K562 (cell line): ENCODE results near the gene MYG1. TPM values are rescaled to one million over a fixed set of nuclear protein-coding genes. Genes with fewer than 3 reads are reported as not detected.

Experiments used
- ATAC-seq: fragments of 200-7000 bp; cut with Tn5 transposase; 3 replicates; pipeline ENCODE4 v1.9.1; 2020; ENCODE audit warnings: moderate library complexity
- BruUV-seq: library from RNA; stranded (reverse); fragments of 400-500 nt; replicated peaks from 2 replicates; lab custom pipeline; 2021; lab: Mats Ljungman, UMichigan
- CTCF ChIA-PET: fragments of 300-600 bp; formaldehyde crosslinking; extraction: SDS; loops from one replicate; lab custom pipeline; 2021; ENCODE audit warnings: low intra/inter-chr PET ratio; lab: Yijun Ruan, JAX
- POLR2A ChIA-PET: fragments of 300-600, 350-650 bp; sonication (Branson Sonifier 250); formaldehyde crosslinking; extraction: SDS; loops from one replicate; lab custom pipeline; 2021; ENCODE audit warnings: antibody characterized with exemption, inconsistent platforms; lab: Yijun Ruan, JAX
- DNase-seq, 4 experiments: peaks; one replicate each; pipeline versions ENCODE4 v3.0.0 to v3.0.0-alpha.2; 2011 to 2018; ENCODE audit warnings: low spot score in 3 of 4, mixed read lengths in 3 of 4; ENCODE audit errors: extremely low read depth in 1 of 4
- FAIRE-seq: peaks from 2 replicates; lab custom pipeline; 2011; peaks lifted over from hg19 to GRCh38; lab: Jason Lieb, UNC
- H2AFZ ChIP-seq: 2 replicates; pipeline ENCODE4 v1.6.0; 2011; ENCODE audit warnings: low read depth, low read length, control low read depth, inconsistent platforms
- H3K27ac ChIP-seq: fragments of 200-600 bp; 3 replicates; pipeline ENCODE4 v1.8.0; 2011; ENCODE audit warnings: low read depth, mild to moderate bottlenecking, control low read depth, inconsistent platforms, low read length, moderate library complexity, mixed read lengths; ENCODE audit errors: extremely low read depth
- H3K27me3 ChIP-seq, 2 experiments: fragments of 300-600 bp in 1 of 2; 2 replicates in 1 of 2; 3 replicates in 1 of 2; pipeline versions ENCODE4 v1.6.0 to v1.8.0; 2011; ENCODE audit warnings: inconsistent platforms in 2 of 2, low read length in 2 of 2, mild to moderate bottlenecking in 1 of 2, mixed read lengths in 1 of 2, moderate library complexity in 1 of 2; ENCODE audit not compliant: control insufficient read depth in 2 of 2, insufficient read depth in 2 of 2
- H3K36me3 ChIP-seq: fragments of 300-600 bp; 3 replicates; pipeline ENCODE4 v1.8.0; 2011; ENCODE audit warnings: mild to moderate bottlenecking, low read length, inconsistent platforms; ENCODE audit not compliant: control insufficient read depth, insufficient read depth
- H3K4me1 ChIP-seq, 2 experiments: fragments of 200-600 bp in 1 of 2; replicated peaks in 1 of 2; 2 replicates in 1 of 2; 3 replicates in 1 of 2; pipeline versions ENCODE4 v1.5.1 to v1.8.0; 2011; ENCODE audit warnings: inconsistent platforms in 2 of 2, low read length in 2 of 2, mild to moderate bottlenecking in 1 of 2, mixed read lengths in 1 of 2, moderate library complexity in 1 of 2; ENCODE audit not compliant: control insufficient read depth in 2 of 2, insufficient read depth in 2 of 2
- H3K4me2 ChIP-seq: 2 replicates; pipeline ENCODE4 v1.6.1; 2011; ENCODE audit warnings: low read length, control low read depth, inconsistent platforms, mixed read lengths; ENCODE audit not compliant: insufficient read depth
- H3K4me3 ChIP-seq: fragments of 200-600 bp; sonication (generic), shearing (Covaris generic); 2 replicates; pipeline ENCODE4 v1.5.1; 2016; ENCODE audit warnings: control low read depth, inconsistent platforms
- H3K79me2 ChIP-seq: fragments of 200-600 bp; 3 replicates; pipeline ENCODE4 v1.8.0; 2011; ENCODE audit warnings: low read length, inconsistent platforms; ENCODE audit not compliant: control insufficient read depth, insufficient read depth
- H3K9ac ChIP-seq, 2 experiments: 2 replicates each; pipeline versions ENCODE4 v1.6.0 to v1.6.1; 2011; ENCODE audit warnings: low read depth in 2 of 2, low read length in 2 of 2, control low read depth in 1 of 2, inconsistent platforms in 1 of 2, mild to moderate bottlenecking in 1 of 2, mixed read lengths in 1 of 2; ENCODE audit not compliant: insufficient read depth in 1 of 2
- H3K9me1 ChIP-seq: one replicate; pipeline ENCODE4 v1.6.0; 2011; ENCODE audit warnings: inconsistent platforms, mild to moderate bottlenecking, low read length, moderate library complexity; ENCODE audit not compliant: control insufficient read depth, insufficient read depth
- H3K9me3 ChIP-seq: replicated peaks from 2 replicates; pipeline ENCODE4 v1.5.1; 2011; ENCODE audit warnings: low read depth, low read length, inconsistent platforms; ENCODE audit not compliant: control insufficient read depth, insufficient read depth
- H4K20me1 ChIP-seq: replicated peaks from 2 replicates; pipeline ENCODE4 v1.6.1; 2011; ENCODE audit warnings: low read length, inconsistent platforms, mixed read lengths; ENCODE audit not compliant: control insufficient read depth, insufficient read depth
- HNRNPK ChIP-seq: fragments of 200-400 bp; formaldehyde crosslinking; IDR thresholded peaks from one replicate; pipeline ENCODE4 v1.6.1; 2018; ENCODE audit warnings: mild to moderate bottlenecking, low read depth, low read length; ENCODE audit not compliant: poor library complexity, severe bottlenecking
- JUN ChIP-seq, 2 experiments: sonication (generic) in 1 of 2; formaldehyde crosslinking in 1 of 2; IDR thresholded peaks; 2 replicates each; pipeline versions ENCODE4 v1.6.1 to v1.8.0; 2012 to 2022; ENCODE audit warnings: borderline replicate concordance in 2 of 2, mild to moderate bottlenecking in 2 of 2, improper control_type of control experiment in 1 of 2, low read depth in 1 of 2, low read length in 1 of 2, missing genetic modification reagents in 1 of 2
- NONO ChIP-seq, 2 experiments: fragments of 200-400 bp in 1 of 2; fragments of 450-650 bp in 1 of 2; formaldehyde crosslinking in 1 of 2; IDR thresholded peaks; 2 replicates each; pipeline ENCODE4 v1.6.1; 2017; ENCODE audit warnings: low read depth in 2 of 2, mild to moderate bottlenecking in 2 of 2, moderate library complexity in 2 of 2, low read length in 1 of 2
- WGBS: fragments of 100-300 bp; shearing (Covaris generic); methylation state at CpG from one replicate; pipeline ENCODE4 v1.1.6; 2016; ENCODE audit warnings: low coverage, mixed read lengths; ENCODE audit not compliant: insufficient coverage; ENCODE audit errors: missing lambda C conversion rate; 5-methylcytosine and 5-hydroxymethylcytosine counted together
- in situ Hi-C: fragments of 300-500 bp; cut with MboI; formaldehyde crosslinking; loops from 4 replicates; pipeline ENCODE4 v1.15.0; 2018; ENCODE audit warnings: inconsistent platforms, mixed read lengths
- intact Hi-C: fragments of 100-400 bp; cut with micrococcal nuclease; formaldehyde crosslinking; loops from 2 replicates; pipeline ENCODE4 v1.14.2; 2022
- polyA plus RNA-seq, 8 experiments: library from polyadenylated mRNA; depleted of rRNA in 4 of 8; stranded (reverse) in 5 of 8; unstranded in 3 of 8; fragments of >200 nt; fragmentation: Nextera tagmentation in 2 of 8; fragmentation: Illumina TruSeq in 1 of 8; extraction: Ambion mirVana in 2 of 8; extraction: Trizol in 1 of 8; gene quantifications; 2 replicates each; pipeline versions ENCODE4 v1.2.1 to v1.2.3, GENCODE V29; 2011 to 2014; ENCODE audit warnings: inconsistent platforms in 1 of 8, missing spikeins in 1 of 8
- total RNA-seq, 7 experiments: library from RNA; depleted of rRNA in 6 of 7; stranded (reverse); fragments of >200 nt in 6 of 7; fragmentation: Illumina TruSeq in 2 of 7; extraction: Trizol in 2 of 7; gene quantifications; 2 replicates each; pipeline versions ENCODE4 v1.2.1 to v1.2.3, GENCODE V29; 2011 to 2021; ENCODE audit warnings: low replicate concordance in 1 of 7
- TF ChIP-seq, protein P1 (sequence below), 3 experiments: fragments of 200-800 bp in 1 of 3; sonication (Bioruptor generic) in 1 of 3; sonication (generic) in 1 of 3; formaldehyde crosslinking in 1 of 3; IDR thresholded peaks; 2 replicates each; pipeline versions ENCODE4 v1.6.1 to v1.8.0; 2016 to 2022; ENCODE audit warnings: mild to moderate bottlenecking in 2 of 3, missing compliant biosample characterization in 2 of 3, missing genetic modification characterization in 2 of 3, missing genetic modification reagents in 1 of 3

Gene MYG1
- total and polyA plus RNA-seq, 9 of the 15 experiments (the other 6 are each of a cell fraction or from before 2014, with no cell fraction given) = 0.45 to 5.6 (median 2.1) TPM

GRCh38 chr12:53268630-53269562, 30.6 kb upstream of the MYG1 start:
- POLR2A ChIA-PET = interaction anchor here (0.6 to 3.8 kb wide), 17 partner anchors 10 to 232 kb away, joined by 3 to 22 read pairs (median 6); partner anchors contain the start of genes AAAS, PFDN5 and TARBP2
- Histone ChIP-seq H3K9me3 (no peaks in the 10 kb centered on the region), H2AFZ (peak overlapping the region; percentile 98), H3K27me3 (no peaks in the 10 kb centered on the region), H3K9ac (peak overlapping the region; percentile 80 to 95), H3K9me1 (no peaks in the 10 kb centered on the region), H3K4me3 (peak overlapping the region; percentile 64), H3K4me2 (peak overlapping the region; percentile 95), H3K27ac (peak overlapping the region; percentile 79), H3K36me3 (peaks cover 37% of the 10 kb centered on the region; the same call in 2 of the 3 replicates), H3K4me1 (peaks cover 24 to 43% of the 10 kb centered on the region in 2 experiments; a peak in 4 of 5 replicates), H3K79me2 (peaks cover 32% of the 10 kb centered on the region), H4K20me1 (no peaks in the 10 kb centered on the region)
- FAIRE-seq = peak; percentile 42
- CTCF ChIA-PET = interaction anchor here (0.6 to 1.3 kb wide), 4 partner anchors 53 to 57 kb away, joined by 3 to 4 read pairs (median 3); no protein-coding TSS in a partner anchor
- WGBS = 56% methylated on average over 20 of the region's 20 CpGs
- in situ Hi-C loops = no loop called here
- TF ChIP-seq, protein P1, sequence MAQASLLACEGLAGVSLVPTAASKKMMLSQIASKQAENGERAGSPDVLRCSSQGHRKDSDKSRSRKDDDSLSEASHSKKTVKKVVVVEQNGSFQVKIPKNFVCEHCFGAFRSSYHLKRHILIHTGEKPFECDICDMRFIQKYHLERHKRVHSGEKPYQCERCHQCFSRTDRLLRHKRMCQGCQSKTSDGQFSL (CRISPR knock-in tag; IDR thresholded peaks at IDR 0.05) = no peak
- TF ChIP-seq, protein P1 (tag; IDR thresholded peaks at IDR 0.05) = 0 out of 4 replicates have a peak, but pooled peaks of 1 of the 2 experiments have one; percentile 44
- TF ChIP-seq JUN (IDR thresholded peaks at IDR 0.05; ENCODE audit: borderline replicate concordance, low read depth, low read length) (no peak), JUN (CRISPR knock-in tag; IDR thresholded peaks at IDR 0.05; ENCODE audit: borderline replicate concordance) (0 out of 2 replicates have a peak, but pooled peaks have one; percentile 32), HNRNPK (no peak), NONO (IDR thresholded peaks at IDR 0.05; ENCODE audit: low read depth in 2 of 2, low read length in 1 of 2) (no peak)
- intact Hi-C loops = loop anchor here (1.0 to 2.0 kb wide), 3 partner anchors 48 to 56 kb away; partner anchors contain the start of gene AAAS
- ATAC-seq = peak; percentile 23
- DNase-seq = peak in 1 of 4 experiments; percentile 24
- TSS peak; percentile 83 for BruUV-seq
